HEK293T (cell line): ENCODE results near the gene ITGAD.

ENCODE experiments used
- ARNT ChIP-seq: fragments of 450-650 bp; IDR thresholded peaks from 2 replicates; pipeline ENCODE4 v1.6.1; 2017; ENCODE audit warnings: mild to moderate bottlenecking
- BHLHE40 ChIP-seq: fragments of 450-650 bp; IDR thresholded peaks from 2 replicates; pipeline ENCODE4 v1.6.1; 2016; ENCODE audit warnings: mild to moderate bottlenecking, moderate library complexity, borderline replicate concordance
- CTBP1 ChIP-seq: fragments of 450-650 bp; IDR thresholded peaks from 2 replicates; pipeline ENCODE4 v1.6.1; 2016; ENCODE audit warnings: borderline replicate concordance
- ELF4 ChIP-seq: fragments of 450-650 bp; IDR thresholded peaks from 2 replicates; pipeline ENCODE4 v1.6.1; 2017; ENCODE audit warnings: antibody characterized with exemption
- FOXK2 ChIP-seq: fragments of 450-650 bp; IDR thresholded peaks from 2 replicates; pipeline ENCODE4 v1.6.1; 2016; ENCODE audit warnings: mild to moderate bottlenecking
- FOXM1 ChIP-seq: fragments of 450-650 bp; IDR thresholded peaks from 2 replicates; pipeline ENCODE4 v1.6.1; 2017; ENCODE audit warnings: mild to moderate bottlenecking, borderline replicate concordance
- L3MBTL2 ChIP-seq: fragments of 450-650 bp; conservative IDR thresholded peaks from 2 replicates; pipeline ENCODE4 v1.6.1; 2016; ENCODE audit warnings: mild to moderate bottlenecking
- NFRKB ChIP-seq: fragments of 450-650 bp; IDR thresholded peaks from 2 replicates; pipeline ENCODE4 v1.6.1; 2016; ENCODE audit warnings: mild to moderate bottlenecking, moderate library complexity
- PKNOX1 ChIP-seq: fragments of 450-650 bp; IDR thresholded peaks from 2 replicates; pipeline ENCODE4 v1.6.1; 2016
- SP1 ChIP-seq: fragments of 450-650 bp; IDR thresholded peaks from 2 replicates; pipeline ENCODE4 v1.6.1; 2017
- SUZ12 ChIP-seq: fragments of 450-650 bp; IDR thresholded peaks from 2 replicates; pipeline ENCODE4 v1.6.1; 2016; ENCODE audit warnings: mild to moderate bottlenecking
- TARDBP ChIP-seq: fragments of 450-650 bp; IDR thresholded peaks from 2 replicates; pipeline ENCODE4 v1.6.1; 2016
- ZNF384 ChIP-seq: fragments of 450-650 bp; IDR thresholded peaks from 2 replicates; pipeline ENCODE4 v1.6.1; 2016

- TF ChIP-seq SUZ12: no peak
- no peak for TF ChIP-seq SP1
- no peak for TF ChIP-seq BHLHE40
- no peak for TF ChIP-seq TARDBP
- no peak for TF ChIP-seq ELF4
- TF ChIP-seq ZNF384: no peak
- TF ChIP-seq CTBP1: no peak
- TF ChIP-seq FOXK2: no peak
- TF ChIP-seq ARNT: no peak
- no peak for TF ChIP-seq L3MBTL2
- no peak for TF ChIP-seq NFRKB
- TF ChIP-seq PKNOX1: no peak
- no peak for TF ChIP-seq FOXM1
Observed at GRCh38 chr16:31361201-31362110, 31.7 kb upstream of the ITGAD start.
